GM23338 (cell line): Measurements from ENCODE around the gene MDGA2. TPM values are rescaled to one million over a fixed set of nuclear protein-coding genes. Genes with fewer than 3 reads are reported as not detected.

Source experiments
- ATAC-seq: fragments of 200-7000 bp; cut with Tn5 transposase; 3 replicates; pipeline ENCODE4 v1.9.1; 2020
- DNase-seq: peaks from one replicate; pipeline ENCODE4 v3.0.0-alpha.2; 2015; ENCODE audit warnings: low spot score
- H2AFZ ChIP-seq: fragments of 200-600 bp; sonication (generic); 2 replicates; pipeline ENCODE4 v1.8.0; 2016; ENCODE audit warnings: antibody characterized with exemption, mild to moderate bottlenecking, moderate library complexity
- H3F3A ChIP-seq: fragments of 200-600 bp; sonication (generic); replicated peaks from 2 replicates; pipeline ENCODE4 v1.8.0; 2017; ENCODE audit warnings: antibody characterized with exemption, mixed run types, low read depth
- H3K27ac ChIP-seq: fragments of 200-600 bp; sonication (generic); 2 replicates; pipeline ENCODE4 v1.6.1; 2016; ENCODE audit warnings: low read depth
- H3K27me3 ChIP-seq: fragments of 200-600 bp; sonication (generic); 2 replicates; pipeline ENCODE4 v1.8.0; 2016; ENCODE audit warnings: mild to moderate bottlenecking, mixed run types, moderate library complexity; ENCODE audit not compliant: insufficient read depth
- H3K36me3 ChIP-seq: fragments of 200-600 bp; sonication (generic); 2 replicates; pipeline ENCODE4 v1.8.0; 2016; ENCODE audit warnings: mild to moderate bottlenecking; ENCODE audit not compliant: insufficient read depth
- H3K4me1 ChIP-seq: fragments of 200-600 bp; sonication (generic); 2 replicates; pipeline ENCODE4 v1.8.0; 2016; ENCODE audit warnings: mild to moderate bottlenecking, moderate library complexity; ENCODE audit not compliant: insufficient read depth
- H3K4me2 ChIP-seq: fragments of 200-600 bp; sonication (generic); 2 replicates; pipeline ENCODE4 v1.7.1; 2017; ENCODE audit warnings: mixed run types
- H3K4me3 ChIP-seq: fragments of 200-600 bp; sonication (generic); 2 replicates; pipeline ENCODE4 v1.6.1; 2016; ENCODE audit warnings: mixed run types
- H3K79me2 ChIP-seq: fragments of 200-600 bp; sonication (generic); replicated peaks from 2 replicates; pipeline ENCODE4 v1.8.0; 2017; ENCODE audit warnings: mild to moderate bottlenecking; ENCODE audit not compliant: insufficient read depth
- H3K9me2 ChIP-seq: fragments of 200-600 bp; sonication (generic); 2 replicates; pipeline ENCODE4 v1.8.0; 2017; ENCODE audit not compliant: insufficient read depth
- H4K20me1 ChIP-seq: fragments of 200-600 bp; sonication (generic); replicated peaks from 2 replicates; pipeline ENCODE4 v1.8.0; 2017; ENCODE audit warnings: mild to moderate bottlenecking; ENCODE audit not compliant: insufficient read depth
- H3K27ac Mint-ChIP-seq: 2 replicates; pipeline ENCODE4 v1.8.0; 2020; ENCODE audit warnings: inconsistent platforms, mild to moderate bottlenecking, moderate library complexity, mixed read lengths
- H3K27me3 Mint-ChIP-seq: 3 replicates; pipeline ENCODE4 v1.8.0; 2022; ENCODE audit warnings: low read depth, mild to moderate bottlenecking, moderate library complexity, mixed read lengths, inconsistent platforms; ENCODE audit not compliant: insufficient read depth, poor library complexity
- H3K36me3 Mint-ChIP-seq: 3 replicates; pipeline ENCODE4 v1.8.0; 2021; ENCODE audit warnings: low read depth, mild to moderate bottlenecking, inconsistent platforms, moderate library complexity, mixed read lengths
- H3K4me1 Mint-ChIP-seq: 3 replicates; pipeline ENCODE4 v1.8.0; 2020; ENCODE audit warnings: mild to moderate bottlenecking, inconsistent platforms, mixed read lengths
- H3K4me3 Mint-ChIP-seq: 3 replicates; pipeline ENCODE4 v1.8.0; 2021; ENCODE audit warnings: moderate library complexity, mild to moderate bottlenecking, inconsistent platforms, mixed read lengths
- H3K9me3 Mint-ChIP-seq: 3 replicates; pipeline ENCODE4 v1.8.0; 2020; ENCODE audit warnings: moderate library complexity, mild to moderate bottlenecking, inconsistent platforms, mixed read lengths
- CREB1 ChIP-seq: fragments of 250-450 bp; sonication (Bioruptor Pico); IDR thresholded peaks from 2 replicates; pipeline ENCODE4 v1.5.0; 2020; ENCODE audit warnings: low read depth, mild to moderate bottlenecking, moderate library complexity
- EZH2 ChIP-seq: fragments of 200-600 bp; sonication (generic); IDR thresholded peaks from one replicate; pipeline ENCODE4 v1.8.0; 2017; ENCODE audit warnings: antibody characterized with exemption, mild to moderate bottlenecking, low read depth; ENCODE audit not compliant: unreplicated experiment
- EZH2phosphoT487 ChIP-seq: fragments of 200-600 bp; sonication (generic); IDR thresholded peaks from one replicate; pipeline ENCODE4 v1.8.1; 2018; ENCODE audit warnings: antibody characterized with exemption; ENCODE audit not compliant: unreplicated experiment
- JUNB ChIP-seq: IDR thresholded peaks from one replicate; pipeline ENCODE4 v1.6.1; 2016; ENCODE audit warnings: antibody characterized with exemption; ENCODE audit not compliant: unreplicated experiment
- NANOG ChIP-seq: IDR thresholded peaks from 2 replicates; pipeline ENCODE4 v1.6.1; 2016; ENCODE audit warnings: antibody characterized with exemption, borderline replicate concordance
- POLR2AphosphoS5 ChIP-seq: IDR thresholded peaks from 2 replicates; pipeline ENCODE4 v1.6.1; 2016; ENCODE audit warnings: antibody characterized with exemption, low read depth
- STAT1 ChIP-seq: IDR thresholded peaks from one replicate; pipeline ENCODE4 v1.6.1; 2016; ENCODE audit warnings: antibody characterized with exemption; ENCODE audit not compliant: unreplicated experiment
- ZNF114 ChIP-seq: fragments of 250-450 bp; sonication (Bioruptor Pico); IDR thresholded peaks from 2 replicates; pipeline ENCODE4 v1.5.0; 2020; ENCODE audit warnings: mild to moderate bottlenecking, moderate library complexity
- ZNF331 ChIP-seq: fragments of 250-450 bp; sonication (Bioruptor Pico); IDR thresholded peaks from 2 replicates; pipeline ENCODE4 v1.5.0; 2020; ENCODE audit warnings: low read depth, mild to moderate bottlenecking, moderate library complexity
- polyA plus RNA-seq: library from polyadenylated mRNA; unstranded; fragments of >200 nt; fragmentation: Nextera tagmentation; extraction: Ambion mirVana; gene quantifications from 2 replicates; pipeline ENCODE4 v1.2.1, GENCODE V29; 2016
- total RNA-seq: library from RNA; depleted of rRNA; stranded (reverse); fragments of >200 nt; shearing (Covaris generic); gene quantifications from 2 replicates; pipeline ENCODE4 v1.2.3, GENCODE V29; 2014
- TF ChIP-seq, protein P1 (sequence below): IDR thresholded peaks from 2 replicates; pipeline ENCODE4 v1.6.1; 2016; ENCODE audit warnings: antibody characterized with exemption
- TF ChIP-seq, protein P2 (sequence below), 2 experiments: fragments of 200-600 bp in 1 of 2; sonication (generic) in 1 of 2; conservative IDR thresholded peaks; 2 replicates each; pipeline versions ENCODE4 v1.5.1 to v1.6.1; 2016 to 2017; ENCODE audit warnings: antibody characterized with exemption in 2 of 2, low read depth in 2 of 2, mild to moderate bottlenecking in 2 of 2, moderate library complexity in 1 of 2
- TF ChIP-seq, protein P3 (sequence below): fragments of 250-450 bp; sonication (Bioruptor Pico); IDR thresholded peaks from 2 replicates; pipeline ENCODE4 v1.5.0; 2020; ENCODE audit warnings: mild to moderate bottlenecking, moderate library complexity
- TF ChIP-seq, protein P4 (sequence below): IDR thresholded peaks from one replicate; pipeline ENCODE4 v1.6.1; 2018; ENCODE audit warnings: antibody characterized with exemption; ENCODE audit not compliant: unreplicated experiment

The MDGA2 gene
- total and polyA plus RNA-seq, 2 experiments from 2014 or later: 0.68 to 1.7 TPM

DNA sequence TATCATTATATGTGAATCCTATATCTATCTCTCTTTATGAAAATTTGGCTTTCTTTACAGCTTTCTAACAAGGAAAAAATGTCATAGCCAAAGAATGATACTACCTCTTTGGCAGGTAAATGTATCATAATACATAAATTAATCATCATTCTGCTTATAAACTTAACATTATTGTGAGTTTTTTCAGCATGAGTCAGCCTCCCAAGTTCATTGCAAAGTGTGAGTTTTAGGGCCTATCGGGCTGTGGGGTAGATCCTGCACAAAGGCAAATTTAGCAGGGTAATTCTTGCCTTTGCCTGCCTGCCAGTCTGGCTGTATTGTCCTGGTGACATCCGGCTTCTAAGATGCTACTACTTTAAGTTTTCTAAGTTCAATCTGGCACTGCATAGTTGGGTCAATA lies 412.6 kb downstream of the MDGA2 start:
- Mint-ChIP-seq H3K27ac (no peak overlapping the region), H3K27me3 (no peaks in the 10 kb centered on the region), H3K9me3 (no peaks in the 10 kb centered on the region), H3K36me3 (no peaks in the 10 kb centered on the region), H3K4me3 (no peak overlapping the region), H3K4me1 (no peaks in the 10 kb centered on the region; the same call in 1 of the 3 replicates)
- Histone ChIP-seq H3K9me2 (no peaks in the 10 kb centered on the region), H4K20me1 (no peaks in the 10 kb centered on the region), H3K79me2 (no peaks in the 10 kb centered on the region), H3K36me3 (no peaks in the 10 kb centered on the region), H3K27ac (no peak overlapping the region), H3F3A (no peaks in the 10 kb centered on the region), H3K4me2 (no peak overlapping the region), H3K4me3 (no peak overlapping the region), H3K27me3 (no peaks in the 10 kb centered on the region), H3K4me1 (no peaks in the 10 kb centered on the region), H2AFZ (no peak overlapping the region)
- TF ChIP-seq, protein P1, sequence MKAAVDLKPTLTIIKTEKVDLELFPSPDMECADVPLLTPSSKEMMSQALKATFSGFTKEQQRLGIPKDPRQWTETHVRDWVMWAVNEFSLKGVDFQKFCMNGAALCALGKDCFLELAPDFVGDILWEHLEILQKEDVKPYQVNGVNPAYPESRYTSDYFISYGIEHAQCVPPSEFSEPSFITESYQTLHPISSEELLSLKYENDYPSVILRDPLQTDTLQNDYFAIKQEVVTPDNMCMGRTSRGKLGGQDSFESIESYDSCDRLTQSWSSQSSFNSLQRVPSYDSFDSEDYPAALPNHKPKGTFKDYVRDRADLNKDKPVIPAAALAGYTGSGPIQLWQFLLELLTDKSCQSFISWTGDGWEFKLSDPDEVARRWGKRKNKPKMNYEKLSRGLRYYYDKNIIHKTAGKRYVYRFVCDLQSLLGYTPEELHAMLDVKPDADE: no peak
- TF ChIP-seq, protein P2, sequence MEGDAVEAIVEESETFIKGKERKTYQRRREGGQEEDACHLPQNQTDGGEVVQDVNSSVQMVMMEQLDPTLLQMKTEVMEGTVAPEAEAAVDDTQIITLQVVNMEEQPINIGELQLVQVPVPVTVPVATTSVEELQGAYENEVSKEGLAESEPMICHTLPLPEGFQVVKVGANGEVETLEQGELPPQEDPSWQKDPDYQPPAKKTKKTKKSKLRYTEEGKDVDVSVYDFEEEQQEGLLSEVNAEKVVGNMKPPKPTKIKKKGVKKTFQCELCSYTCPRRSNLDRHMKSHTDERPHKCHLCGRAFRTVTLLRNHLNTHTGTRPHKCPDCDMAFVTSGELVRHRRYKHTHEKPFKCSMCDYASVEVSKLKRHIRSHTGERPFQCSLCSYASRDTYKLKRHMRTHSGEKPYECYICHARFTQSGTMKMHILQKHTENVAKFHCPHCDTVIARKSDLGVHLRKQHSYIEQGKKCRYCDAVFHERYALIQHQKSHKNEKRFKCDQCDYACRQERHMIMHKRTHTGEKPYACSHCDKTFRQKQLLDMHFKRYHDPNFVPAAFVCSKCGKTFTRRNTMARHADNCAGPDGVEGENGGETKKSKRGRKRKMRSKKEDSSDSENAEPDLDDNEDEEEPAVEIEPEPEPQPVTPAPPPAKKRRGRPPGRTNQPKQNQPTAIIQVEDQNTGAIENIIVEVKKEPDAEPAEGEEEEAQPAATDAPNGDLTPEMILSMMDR (conservative IDR thresholded peaks at IDR 0.05; ENCODE audit: low read depth in 2 of 2): no peak
- TF ChIP-seq, protein P3, sequence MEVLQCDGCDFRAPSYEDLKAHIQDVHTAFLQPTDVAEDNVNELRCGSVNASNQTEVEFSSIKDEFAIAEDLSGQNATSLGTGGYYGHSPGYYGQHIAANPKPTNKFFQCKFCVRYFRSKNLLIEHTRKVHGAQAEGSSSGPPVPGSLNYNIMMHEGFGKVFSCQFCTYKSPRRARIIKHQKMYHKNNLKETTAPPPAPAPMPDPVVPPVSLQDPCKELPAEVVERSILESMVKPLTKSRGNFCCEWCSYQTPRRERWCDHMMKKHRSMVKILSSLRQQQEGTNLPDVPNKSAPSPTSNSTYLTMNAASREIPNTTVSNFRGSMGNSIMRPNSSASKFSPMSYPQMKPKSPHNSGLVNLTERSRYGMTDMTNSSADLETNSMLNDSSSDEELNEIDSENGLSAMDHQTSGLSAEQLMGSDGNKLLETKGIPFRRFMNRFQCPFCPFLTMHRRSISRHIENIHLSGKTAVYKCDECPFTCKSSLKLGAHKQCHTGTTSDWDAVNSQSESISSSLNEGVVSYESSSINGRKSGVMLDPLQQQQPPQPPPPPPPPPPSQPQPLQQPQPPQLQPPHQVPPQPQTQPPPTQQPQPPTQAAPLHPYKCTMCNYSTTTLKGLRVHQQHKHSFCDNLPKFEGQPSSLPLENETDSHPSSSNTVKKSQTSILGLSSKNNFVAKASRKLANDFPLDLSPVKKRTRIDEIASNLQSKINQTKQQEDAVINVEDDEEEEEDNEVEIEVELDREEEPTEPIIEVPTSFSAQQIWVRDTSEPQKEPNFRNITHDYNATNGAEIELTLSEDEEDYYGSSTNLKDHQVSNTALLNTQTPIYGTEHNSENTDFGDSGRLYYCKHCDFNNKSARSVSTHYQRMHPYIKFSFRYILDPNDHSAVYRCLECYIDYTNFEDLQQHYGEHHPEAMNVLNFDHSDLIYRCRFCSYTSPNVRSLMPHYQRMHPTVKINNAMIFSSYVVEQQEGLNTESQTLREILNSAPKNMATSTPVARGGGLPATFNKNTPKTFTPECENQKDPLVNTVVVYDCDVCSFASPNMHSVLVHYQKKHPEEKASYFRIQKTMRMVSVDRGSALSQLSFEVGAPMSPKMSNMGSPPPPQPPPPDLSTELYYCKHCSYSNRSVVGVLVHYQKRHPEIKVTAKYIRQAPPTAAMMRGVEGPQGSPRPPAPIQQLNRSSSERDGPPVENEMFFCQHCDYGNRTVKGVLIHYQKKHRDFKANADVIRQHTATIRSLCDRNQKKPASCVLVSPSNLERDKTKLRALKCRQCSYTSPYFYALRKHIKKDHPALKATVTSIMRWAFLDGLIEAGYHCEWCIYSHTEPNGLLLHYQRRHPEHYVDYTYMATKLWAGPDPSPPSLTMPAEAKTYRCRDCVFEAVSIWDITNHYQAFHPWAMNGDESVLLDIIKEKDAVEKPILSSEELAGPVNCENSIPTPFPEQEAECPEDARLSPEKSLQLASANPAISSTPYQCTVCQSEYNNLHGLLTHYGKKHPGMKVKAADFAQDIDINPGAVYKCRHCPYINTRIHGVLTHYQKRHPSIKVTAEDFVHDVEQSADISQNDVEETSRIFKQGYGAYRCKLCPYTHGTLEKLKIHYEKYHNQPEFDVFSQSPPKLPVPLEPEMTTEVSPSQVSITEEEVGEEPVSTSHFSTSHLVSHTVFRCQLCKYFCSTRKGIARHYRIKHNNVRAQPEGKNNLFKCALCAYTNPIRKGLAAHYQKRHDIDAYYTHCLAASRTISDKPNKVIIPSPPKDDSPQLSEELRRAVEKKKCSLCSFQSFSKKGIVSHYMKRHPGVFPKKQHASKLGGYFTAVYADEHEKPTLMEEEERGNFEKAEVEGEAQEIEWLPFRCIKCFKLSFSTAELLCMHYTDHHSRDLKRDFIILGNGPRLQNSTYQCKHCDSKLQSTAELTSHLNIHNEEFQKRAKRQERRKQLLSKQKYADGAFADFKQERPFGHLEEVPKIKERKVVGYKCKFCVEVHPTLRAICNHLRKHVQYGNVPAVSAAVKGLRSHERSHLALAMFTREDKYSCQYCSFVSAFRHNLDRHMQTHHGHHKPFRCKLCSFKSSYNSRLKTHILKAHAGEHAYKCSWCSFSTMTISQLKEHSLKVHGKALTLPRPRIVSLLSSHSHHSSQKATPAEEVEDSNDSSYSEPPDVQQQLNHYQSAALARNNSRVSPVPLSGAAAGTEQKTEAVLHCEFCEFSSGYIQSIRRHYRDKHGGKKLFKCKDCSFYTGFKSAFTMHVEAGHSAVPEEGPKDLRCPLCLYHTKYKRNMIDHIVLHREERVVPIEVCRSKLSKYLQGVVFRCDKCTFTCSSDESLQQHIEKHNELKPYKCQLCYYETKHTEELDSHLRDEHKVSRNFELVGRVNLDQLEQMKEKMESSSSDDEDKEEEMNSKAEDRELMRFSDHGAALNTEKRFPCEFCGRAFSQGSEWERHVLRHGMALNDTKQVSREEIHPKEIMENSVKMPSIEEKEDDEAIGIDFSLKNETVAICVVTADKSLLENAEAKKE (CRISPR knock-in tag): no peak
- TF ChIP-seq ZNF114 (CRISPR knock-in tag): no peak
- no peak for TF ChIP-seq JUNB
- TF ChIP-seq EZH2phosphoT487: no peak
- TF ChIP-seq CREB1 (CRISPR knock-in tag): no peak
- TF ChIP-seq, protein P4, sequence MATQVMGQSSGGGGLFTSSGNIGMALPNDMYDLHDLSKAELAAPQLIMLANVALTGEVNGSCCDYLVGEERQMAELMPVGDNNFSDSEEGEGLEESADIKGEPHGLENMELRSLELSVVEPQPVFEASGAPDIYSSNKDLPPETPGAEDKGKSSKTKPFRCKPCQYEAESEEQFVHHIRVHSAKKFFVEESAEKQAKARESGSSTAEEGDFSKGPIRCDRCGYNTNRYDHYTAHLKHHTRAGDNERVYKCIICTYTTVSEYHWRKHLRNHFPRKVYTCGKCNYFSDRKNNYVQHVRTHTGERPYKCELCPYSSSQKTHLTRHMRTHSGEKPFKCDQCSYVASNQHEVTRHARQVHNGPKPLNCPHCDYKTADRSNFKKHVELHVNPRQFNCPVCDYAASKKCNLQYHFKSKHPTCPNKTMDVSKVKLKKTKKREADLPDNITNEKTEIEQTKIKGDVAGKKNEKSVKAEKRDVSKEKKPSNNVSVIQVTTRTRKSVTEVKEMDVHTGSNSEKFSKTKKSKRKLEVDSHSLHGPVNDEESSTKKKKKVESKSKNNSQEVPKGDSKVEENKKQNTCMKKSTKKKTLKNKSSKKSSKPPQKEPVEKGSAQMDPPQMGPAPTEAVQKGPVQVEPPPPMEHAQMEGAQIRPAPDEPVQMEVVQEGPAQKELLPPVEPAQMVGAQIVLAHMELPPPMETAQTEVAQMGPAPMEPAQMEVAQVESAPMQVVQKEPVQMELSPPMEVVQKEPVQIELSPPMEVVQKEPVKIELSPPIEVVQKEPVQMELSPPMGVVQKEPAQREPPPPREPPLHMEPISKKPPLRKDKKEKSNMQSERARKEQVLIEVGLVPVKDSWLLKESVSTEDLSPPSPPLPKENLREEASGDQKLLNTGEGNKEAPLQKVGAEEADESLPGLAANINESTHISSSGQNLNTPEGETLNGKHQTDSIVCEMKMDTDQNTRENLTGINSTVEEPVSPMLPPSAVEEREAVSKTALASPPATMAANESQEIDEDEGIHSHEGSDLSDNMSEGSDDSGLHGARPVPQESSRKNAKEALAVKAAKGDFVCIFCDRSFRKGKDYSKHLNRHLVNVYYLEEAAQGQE: no peak
- TF ChIP-seq STAT1: no peak
- TF ChIP-seq EZH2: no peak
- no peak for TF ChIP-seq NANOG
- TF ChIP-seq POLR2AphosphoS5: no peak
- no peak for TF ChIP-seq ZNF331
- ATAC-seq: no peak
- DNase-seq: no peak
